ENCODE results near the gene NSD2.

NSD2 gene

DNA sequence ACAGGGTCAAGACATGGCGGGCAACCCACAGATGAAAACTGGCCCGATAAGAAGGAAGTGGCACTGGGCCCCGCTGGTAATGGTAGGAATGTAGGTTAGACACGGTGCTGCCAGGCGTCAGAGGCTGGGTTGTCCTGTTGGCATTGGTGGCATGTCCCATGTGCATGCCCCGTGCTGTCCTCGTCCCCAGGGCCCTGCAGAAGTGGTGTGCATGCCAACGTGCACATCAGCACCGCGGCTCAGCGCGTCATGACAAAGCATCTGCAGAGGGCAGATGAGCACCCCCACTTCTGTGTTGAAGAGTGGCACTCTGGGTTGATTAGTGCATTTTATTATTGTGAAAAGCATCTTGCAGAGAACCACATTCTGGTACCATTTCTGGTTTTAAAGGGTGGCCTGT is 102.0 kb downstream of the NSD2 start:
- DNase-seq: no peak

DNA sequence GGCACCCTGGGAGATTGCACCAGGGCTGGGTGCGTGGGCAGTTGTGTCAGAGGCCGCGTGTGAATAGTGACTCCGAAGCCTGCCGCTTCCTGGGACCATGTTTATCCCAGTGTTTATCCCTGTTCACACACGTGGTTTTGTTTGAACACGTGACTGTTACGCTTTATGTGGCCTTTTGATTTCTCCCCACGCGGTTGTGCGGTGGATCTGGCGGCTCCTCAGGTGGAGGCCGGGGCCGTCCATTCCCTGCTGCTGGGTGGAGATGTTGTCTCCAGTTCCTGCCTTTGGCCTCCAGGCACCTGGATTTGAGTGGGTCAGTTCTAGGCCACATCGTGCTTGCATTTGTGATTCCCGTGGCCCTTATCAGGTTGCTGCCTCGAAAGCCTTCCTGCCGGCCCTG is 102.5 kb downstream of the NSD2 start:
- no peak for DNase-seq

DNA sequence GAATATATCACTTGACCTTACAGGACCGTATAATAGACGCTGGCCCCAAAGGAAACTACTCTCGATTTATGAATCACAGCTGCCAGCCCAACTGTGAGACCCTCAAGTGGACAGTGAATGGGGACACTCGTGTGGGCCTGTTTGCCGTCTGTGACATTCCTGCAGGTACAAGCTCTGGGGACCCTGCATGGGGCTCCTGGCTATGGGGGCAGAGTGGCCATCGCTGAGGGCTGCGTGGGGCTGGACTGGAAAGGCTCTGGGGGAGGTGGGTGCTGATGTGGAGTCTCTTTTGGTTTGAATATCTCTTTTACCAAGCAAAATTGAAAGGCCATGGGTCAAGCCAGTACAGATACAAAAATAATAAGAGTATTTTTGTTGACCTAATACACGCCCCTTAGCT is 103.6 kb downstream of the NSD2 start:
- DNase-seq: no peak

- peak; percentile 35 for DNase-seq
Measured at GRCh38 chr4:1975391-1975801, 104.2 kb downstream of the NSD2 start.

GRCh38 chr4:1975880-1976279 is 104.7 kb downstream of the NSD2 start:
- peak; percentile 38 for DNase-seq

DNA sequence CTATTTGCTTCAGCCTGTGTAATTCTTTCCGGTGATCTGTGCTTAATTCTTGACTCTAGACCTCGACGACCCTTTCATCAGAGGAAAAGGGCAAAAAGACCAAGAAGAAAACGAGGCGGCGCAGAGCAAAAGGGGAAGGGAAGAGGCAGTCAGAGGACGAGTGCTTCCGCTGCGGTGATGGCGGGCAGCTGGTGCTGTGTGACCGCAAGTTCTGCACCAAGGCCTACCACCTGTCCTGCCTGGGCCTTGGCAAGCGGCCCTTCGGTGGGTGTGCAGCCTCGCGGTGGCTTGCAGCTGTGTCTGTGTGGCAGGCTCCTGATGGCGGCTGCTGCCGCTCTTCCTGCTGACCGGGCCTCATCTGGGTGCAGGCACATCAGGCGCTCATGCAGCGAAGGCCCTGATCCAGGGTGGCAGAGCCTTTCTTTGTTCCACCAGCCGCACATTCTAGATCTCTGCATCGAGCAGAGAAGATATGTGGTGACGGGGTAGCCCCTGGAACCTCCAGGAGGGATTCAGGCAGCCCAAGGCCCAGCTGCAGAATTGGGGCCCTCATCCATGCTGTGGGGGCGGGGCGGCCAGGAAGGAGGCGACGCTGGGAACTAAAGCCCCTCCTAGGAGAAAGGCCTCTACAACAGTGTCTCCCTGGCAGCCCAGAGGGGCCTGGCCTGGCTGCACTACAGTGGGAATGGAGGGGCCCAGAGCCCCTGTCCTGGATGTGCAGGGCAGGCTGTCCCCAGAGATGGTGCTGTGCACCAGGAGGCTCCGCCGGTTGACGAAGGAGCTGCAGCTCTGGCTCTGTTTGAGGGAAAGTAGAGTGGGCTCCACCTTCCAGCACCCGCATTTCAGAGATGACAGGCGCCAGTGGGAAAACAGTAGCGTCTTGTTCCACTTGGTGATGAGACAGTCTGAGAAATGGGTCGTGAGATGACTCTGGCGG is 105.5 kb downstream of the NSD2 start:
- DNase-seq: peak; percentile 47

DNA sequence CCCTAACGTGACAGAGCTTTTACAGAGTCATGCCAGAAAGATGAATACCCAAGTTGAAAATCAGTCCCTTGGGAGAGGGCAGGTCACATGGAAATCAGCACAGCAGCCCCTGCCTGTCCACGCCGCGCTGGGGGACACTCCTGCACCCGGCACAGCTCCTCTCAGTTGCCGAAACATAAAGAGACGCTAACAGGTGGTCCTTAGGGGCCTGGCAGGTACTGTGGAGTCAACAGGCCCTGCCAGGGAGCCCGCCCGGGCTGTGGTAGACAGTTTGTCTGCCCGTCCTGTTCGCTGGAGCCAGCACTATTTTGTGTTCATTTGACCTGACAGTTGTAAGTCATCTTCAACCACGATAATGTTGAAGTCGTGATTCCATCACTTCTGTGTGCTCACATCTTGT is 107.0 kb downstream of the NSD2 start:
- DNase-seq: peak; percentile 49

GRCh38 chr4:1978741-1979476 is 107.7 kb downstream of the NSD2 start:
- DNase-seq: peak; percentile 48

DNA sequence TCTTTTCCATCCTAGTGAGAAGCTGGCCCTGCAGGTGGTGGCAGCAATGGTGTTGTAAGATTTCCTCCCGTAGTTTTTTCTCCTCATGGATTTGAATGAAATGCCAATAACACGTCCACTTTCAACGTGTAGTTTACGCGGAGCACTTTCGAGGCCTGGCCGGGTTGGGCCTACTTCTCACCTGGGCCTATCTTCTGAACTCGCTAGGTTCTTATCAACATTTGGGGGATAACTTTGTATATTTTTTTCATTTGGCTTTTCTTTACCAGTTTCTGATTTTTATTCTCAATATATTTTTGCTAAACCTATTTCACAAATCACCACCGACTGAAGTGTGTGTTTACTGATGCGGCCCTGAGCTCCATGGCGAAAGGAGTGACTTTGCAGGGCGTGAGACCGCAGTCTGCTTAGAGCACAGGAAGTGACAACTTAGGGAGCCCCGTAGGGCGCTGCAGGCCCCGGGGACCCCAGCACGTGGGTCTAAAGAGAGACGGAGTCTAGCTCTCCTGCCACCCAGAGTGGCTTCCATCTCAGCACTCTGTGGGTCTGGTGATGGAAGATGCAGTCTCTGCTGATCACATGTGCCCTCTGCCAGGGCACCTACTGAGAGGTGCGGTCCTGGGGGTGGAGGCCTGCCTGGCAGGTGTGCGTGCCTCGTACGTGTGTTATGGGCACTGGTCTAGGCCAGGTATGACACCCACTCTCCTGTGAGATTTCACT is 108.4 kb downstream of the NSD2 start:
- DNase-seq: peak; percentile 48

- DNase-seq: peak; percentile 48
Measured at GRCh38 chr4:1980561-1981041, 109.4 kb downstream of the NSD2 start.

DNA sequence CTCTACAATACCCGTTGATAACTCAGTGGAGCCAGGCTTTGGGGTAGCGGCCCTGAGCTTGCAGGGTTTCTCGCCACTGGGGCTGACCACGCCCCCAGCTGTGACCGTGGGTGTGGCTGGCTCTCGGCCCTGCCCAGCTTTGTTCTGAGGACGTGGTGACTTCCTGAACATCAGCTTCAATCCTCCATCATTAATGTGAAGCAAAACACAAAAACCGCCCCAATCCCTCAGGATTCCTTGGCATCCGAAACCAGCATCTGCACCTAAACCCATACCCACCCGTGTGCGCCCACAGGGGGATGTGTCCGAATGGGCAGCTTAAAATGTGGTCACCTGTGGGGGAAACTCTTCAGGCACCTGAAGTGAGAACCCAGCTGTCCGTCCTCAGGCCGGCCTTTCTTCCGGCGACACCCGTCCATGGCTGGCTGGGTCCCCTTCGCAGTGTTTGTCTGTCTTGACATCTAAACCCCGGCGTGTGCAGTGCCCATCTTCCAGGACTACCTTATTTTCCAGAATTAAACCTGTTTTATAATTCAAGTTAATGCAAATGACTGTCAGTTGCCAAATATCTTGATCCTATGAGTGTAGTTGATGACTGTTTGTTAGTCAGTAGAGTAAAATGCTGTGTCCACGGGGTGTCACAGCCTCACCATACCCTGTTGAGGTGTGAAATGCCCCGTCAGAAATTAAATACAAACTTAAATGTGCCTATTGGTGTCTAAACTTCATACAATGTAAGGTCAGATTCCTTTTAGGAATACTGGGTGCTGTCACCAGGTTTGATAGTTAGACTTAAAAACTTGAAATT is 110.3 kb downstream of the NSD2 start:
- DNase-seq: peak; percentile 54

- peak; percentile 47 for DNase-seq
Measured at GRCh38 chr4:1982124-1983052, 111.2 kb downstream of the NSD2 start.

- peak; percentile 56 for DNase-seq
Measured at GRCh38 chr4:1983053-1983845, 112.1 kb downstream of the NSD2 start.

GRCh38 chr4:1983846-1984405 is 112.7 kb downstream of the NSD2 start:
- peak; percentile 53 for DNase-seq

DNA sequence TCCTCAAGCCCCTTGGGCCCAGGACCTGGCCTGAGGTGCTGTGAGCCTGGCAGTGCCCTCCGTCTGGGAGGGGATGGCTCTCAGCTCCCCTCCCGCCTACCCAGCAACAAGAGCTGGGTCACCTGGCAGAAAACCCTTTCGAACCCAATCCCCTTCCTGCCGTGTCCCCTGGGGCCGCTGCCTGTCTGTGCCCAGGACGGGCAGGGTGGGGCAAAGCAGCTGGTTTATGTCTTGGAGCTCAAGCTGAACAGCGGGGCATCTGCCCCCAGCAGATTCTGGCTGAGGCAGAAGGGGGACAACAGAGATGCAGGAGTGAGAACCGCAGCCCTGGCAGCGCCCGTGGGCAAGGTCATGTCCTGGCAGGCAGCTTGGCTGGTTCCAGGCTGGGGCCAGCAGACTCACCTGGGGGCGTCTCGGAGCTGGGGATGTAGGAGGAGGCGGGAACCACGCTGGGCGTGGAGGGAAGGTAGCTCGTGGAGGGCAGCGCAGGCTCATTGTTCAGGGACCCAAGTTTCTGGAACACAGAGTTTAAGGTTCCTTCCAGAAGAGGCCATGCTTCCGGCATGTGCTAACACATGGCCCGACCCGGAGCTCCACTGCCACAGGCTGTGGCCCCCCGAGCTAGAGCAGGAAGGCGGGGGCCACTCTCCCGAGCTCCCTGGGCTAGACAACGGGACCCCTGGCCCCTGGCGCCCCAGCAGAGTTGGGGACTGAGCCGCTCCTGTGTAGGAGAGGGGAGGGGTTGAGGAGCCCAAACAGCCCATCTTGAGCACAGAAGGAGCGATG is 113.4 kb downstream of the NSD2 start:
- peak; percentile 56 for DNase-seq

- no peak for DNase-seq
Measured at GRCh38 chr4:1985294-1985693, 114.1 kb downstream of the NSD2 start.

- peak; percentile 51 for DNase-seq
Measured at GRCh38 chr4:1985780-1986577, 114.8 kb downstream of the NSD2 start.

DNA sequence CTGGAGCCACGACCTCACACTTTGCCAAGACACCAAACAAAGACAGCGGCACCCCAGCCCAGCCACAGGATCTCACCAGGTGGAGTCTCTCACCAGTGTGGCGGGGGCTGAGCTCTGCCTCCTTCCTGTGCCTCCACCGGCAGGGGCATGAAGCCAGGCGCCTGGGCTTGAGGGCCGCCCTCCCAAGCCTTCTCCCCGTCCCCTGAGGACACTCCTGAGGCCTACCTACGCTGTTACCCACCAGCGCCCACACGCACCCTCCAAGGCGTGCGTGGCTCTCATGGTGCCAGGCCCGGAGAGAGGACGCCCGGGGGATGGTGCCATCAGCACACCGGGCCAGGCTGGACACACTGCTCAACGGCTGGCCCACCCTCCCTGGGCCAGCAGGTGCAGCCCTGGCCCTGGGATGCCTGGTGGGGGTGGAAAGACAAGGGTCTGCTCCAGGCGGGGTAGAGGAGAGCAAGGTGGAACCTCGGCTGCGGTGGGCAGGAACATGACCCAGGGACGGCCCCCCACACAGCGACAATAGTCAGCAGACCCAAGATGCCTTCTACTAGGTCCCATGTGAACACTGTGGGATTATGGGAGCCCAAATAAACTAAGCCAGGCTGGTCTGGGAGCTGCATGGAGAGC is 115.5 kb downstream of the NSD2 start:
- peak; percentile 46 for DNase-seq
